ENCODE data around the gene HS3ST3B1.
A peak's percentile ranks its signal among the peaks of the same experiment; 100 is the strongest.

HS3ST3B1 gene

DNA sequence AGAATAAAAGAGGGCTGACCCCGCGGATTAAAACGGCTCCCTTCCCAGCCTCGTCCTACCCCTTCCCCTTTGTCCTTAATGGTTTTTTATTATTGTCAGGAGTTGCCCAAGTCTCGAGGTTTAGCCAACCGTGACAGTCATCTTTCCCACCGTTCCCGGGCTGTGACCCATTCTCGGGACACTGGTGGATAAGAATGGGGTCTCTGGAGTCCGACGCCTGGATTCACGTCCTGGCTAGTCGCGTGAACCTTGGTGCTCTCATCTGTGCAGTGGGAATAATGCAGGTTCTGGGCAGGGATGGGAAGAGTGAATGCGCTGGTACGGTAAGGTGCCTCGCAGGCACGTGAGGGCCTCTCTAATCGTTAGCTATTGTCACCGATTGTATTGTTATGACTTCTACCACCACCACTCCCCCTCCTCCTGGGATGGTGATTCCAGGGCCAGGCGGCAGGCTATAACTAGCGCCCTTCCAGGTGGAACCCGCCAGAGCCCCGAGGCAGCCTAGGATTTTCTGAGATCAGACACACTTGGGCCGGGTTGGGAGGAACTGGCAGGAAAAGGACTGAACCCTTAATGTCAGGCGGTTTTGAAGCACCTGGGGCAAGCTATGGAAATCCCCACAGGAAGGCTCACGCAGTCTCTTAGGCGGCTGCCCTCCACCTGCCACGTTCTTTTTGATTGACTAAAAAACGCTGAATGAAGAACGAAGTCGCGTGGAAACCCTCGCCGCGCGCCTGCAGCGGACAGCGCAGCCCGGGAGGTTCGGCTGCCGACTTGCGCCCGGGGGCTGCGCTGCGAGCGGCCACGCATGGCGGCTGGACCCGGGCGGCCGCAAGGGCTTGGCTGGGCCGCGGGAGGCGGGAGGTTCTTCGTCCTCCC lies 2.7 kb downstream of the HS3ST3B1 start:
- DNase-seq (ENCODE audit: low read depth in 2 of 2): no peak

DNA sequence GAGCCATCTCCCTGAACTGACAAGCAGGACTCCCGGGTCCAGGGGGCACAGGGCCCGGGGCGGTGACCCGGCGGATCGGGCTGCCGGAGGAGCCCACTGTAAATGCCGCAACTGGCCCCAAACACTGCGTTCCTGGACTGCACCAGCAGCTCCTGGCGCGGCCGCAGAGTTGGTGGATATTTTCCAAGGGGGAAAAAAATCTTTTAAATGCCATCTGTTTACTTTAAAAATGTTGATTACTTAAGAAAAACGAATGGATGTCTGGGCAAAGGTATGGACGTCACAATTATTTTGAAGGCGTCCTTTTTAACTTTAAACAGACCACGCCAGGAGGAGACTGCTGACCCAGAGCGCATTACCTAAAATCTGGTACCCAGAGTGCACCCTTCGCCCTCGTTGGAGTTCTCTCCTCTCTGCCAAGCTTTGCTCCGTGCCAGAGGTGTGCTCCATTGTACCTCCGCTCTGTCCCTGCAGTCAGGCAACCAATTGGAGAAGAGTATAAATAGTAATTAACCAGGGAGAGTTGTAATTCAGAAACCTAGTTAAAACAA lies 3.4 kb downstream of the HS3ST3B1 start:
- no peak for DNase-seq (ENCODE audit: low read depth in 2 of 2)

DNA sequence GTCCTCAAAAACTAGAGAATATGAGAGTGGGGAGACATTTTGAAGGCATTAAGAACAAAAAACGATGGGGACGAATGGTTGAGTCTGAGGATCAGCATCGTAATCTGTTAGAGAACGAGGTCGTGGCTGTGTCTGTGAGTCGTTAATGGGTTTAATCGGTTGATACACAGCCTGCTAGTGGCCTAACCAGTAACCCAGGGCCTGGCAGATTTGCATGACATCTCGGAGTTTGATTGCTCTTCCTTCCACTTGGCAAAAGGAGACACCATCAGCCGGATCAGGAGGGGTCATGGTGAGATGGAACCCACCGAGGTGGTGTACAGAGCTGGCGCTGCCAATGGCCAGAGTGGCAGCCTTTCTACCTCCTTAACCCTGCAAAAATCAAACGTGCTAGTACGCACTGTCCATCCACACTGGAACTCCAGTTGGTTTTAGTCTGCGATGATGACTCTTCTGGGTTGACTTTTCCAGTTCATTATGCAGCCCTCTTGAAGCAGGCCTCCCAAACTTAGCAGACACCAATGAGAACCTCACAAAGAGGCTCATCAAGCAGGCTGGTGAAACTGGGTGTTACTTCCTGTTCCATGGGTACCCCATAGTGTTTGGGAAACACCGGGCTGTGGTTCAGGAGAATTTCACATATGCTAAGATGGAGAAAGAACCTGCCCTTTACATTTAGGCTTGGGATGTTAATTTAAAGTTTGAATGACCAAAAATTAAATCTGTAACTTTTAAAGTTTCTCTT lies 4.1 kb downstream of the HS3ST3B1 start:
- no peak for DNase-seq (ENCODE audit: low read depth in 2 of 2)

DNA sequence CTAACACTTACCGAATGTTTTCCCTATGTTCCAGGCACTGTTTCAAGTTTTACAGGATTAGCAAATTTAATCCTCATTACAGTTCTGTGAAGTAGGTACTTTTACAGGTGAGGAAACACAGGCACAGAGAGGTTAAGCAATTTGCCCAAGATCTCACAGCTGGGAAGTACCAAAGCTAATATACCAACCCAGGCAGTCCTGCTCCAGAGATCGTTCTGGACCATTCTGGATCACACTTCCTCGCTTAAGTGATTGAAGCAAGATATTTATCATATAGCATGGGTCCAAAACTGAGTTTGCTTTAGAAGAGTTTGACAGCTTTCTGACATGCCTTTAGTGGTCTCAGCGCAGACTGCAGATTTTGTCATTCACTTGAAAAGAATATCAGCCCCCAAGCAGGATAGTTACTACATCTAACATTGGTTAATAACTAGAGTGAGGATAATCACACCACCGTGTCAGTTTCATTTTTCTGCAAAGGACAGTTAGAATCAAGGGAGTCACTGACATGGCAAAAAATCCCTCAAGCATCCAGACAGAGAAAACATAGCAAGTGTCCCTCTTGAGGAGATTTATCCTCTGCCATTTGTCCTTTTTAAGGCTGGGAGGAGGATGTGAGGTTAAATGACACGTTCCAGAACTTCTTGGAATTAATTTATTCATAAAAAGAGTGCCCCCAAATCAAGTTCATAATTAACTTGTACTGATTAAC lies 5.1 kb downstream of the HS3ST3B1 start:
- DNase-seq (ENCODE audit: low read depth in 2 of 2): no peak

DNA sequence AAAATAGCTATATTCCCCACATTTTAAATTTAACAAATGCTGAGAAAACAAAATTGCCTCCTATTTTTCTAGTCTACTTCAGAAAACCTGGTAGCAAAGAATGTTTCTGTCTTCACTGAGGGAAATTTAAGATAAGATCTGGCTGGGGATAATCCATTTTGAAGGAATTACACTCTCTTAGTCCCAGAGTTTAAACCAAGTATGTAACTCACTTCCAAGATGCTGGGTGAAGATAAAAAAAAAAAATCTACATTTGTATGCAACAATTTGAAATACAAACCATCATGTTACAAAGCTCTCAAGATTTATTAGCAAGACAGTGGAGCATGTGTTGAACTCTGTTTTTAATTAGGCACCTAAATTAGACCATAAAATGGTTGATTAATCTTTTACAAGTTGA lies 5.7 kb downstream of the HS3ST3B1 start:
- no peak for DNase-seq (ENCODE audit: low read depth in 2 of 2)

GRCh38 chr17:14307560-14308024 lies 6.7 kb downstream of the HS3ST3B1 start:
- no peak for DNase-seq (ENCODE audit: low read depth in 2 of 2)

DNA sequence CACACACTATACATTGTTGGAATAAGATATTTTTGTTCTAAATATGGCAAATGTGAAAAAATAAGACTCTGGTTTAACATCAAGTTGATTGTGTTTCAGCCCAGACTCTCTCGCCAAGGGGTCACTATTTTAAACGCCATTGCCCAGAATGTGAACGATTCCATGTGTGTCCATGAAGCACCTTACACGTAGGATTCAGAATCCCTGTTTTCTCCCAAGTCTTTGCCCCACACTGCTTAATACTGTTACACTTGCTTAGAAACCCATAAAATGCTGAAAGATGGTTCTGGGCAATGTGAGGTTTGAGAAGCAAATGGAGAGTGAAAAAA lies 7.7 kb downstream of the HS3ST3B1 start:
- no peak for DNase-seq (ENCODE audit: low read depth in 2 of 2)

- peak; percentile 83 to 85 for DNase-seq (ENCODE audit: low read depth in 2 of 2)
Measured at GRCh38 chr17:14308965-14309879, 8.3 kb downstream of the HS3ST3B1 start.

DNA sequence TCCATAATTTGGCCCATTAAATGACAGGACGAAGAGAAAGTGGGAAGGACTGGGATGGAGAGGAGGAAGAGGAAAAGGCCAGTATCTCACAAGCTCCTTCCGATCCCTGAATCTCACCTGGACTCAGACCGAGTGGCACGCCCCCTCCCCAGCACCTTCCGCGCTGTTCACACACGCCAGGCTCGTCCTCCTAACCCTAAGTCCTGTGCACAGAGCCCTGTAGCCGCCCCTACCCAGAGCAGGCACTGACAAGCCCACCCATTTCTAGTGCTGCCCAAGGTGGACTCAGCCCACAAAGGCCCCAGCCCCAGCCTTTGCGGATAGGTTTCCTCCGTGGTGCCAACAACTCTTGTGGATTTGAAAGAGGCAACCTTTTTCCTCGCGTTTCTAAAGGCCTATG lies 9.2 kb downstream of the HS3ST3B1 start:
- DNase-seq (ENCODE audit: low read depth in 2 of 2): no peak

DNA sequence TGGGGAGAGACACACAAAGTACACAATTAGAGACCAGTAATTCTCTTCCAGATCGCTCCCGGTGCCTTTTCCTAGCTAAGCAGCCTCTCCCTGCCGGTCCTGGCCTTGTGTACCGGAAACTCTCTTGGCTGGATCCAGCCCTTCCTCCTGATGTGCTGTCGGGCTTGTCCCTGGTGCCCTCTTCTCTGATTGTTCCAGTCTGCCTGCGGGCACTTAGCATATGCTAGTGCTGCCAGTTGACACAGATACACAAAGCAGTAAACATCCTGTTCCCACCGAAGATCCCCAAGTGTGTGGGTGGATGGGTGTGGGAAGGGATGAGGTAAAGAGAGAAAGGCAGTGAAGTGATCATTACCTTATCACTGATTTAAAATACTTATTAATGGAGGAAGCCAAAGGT lies 9.7 kb downstream of the HS3ST3B1 start:
- no peak for DNase-seq (ENCODE audit: low read depth in 2 of 2)

DNA sequence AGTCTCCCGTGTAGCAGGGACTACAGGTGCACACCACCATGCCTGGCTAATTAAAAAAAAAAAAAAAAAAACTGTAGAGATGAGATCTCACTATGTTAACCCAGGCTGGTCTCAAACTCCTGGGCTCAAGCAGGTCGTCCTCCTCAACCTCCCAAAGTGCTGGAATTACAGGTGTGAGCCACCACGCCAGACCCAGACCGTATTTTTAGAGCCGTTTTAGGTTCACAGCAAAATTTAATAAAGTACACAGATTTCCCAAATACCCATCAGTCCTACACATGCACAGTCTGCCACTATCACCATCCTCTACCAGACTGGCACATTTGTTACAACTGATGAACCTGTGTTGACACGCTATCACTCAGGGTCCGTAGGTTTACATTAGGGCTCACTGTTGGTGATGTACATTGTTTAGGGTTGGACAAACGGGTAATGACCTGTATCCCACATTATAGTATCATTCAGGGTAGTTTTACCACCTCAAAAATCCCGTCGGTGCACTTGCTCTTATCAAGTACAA lies 10.4 kb downstream of the HS3ST3B1 start:
- DNase-seq (ENCODE audit: low read depth in 2 of 2): no peak

DNA sequence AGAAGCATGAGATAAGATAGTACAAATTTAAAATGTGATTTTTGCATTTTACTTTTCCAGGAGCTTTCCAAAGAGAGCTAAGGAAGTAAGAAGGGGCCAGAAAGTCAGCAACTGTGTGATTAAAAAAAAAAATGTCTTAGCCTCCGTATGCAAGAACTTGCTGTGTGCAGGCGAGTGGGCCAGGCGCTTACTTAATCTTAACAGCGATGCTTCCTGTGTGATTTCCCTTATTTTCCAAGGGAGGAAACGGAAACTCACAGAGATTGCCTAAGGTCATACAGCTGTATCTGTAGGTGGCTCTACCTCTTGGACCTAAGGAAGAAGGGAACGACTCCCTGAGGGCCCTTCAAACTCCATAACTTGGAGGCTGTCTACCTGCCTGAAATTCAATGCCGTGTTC lies 11.1 kb downstream of the HS3ST3B1 start:
- no peak for DNase-seq (ENCODE audit: low read depth in 2 of 2)

DNA sequence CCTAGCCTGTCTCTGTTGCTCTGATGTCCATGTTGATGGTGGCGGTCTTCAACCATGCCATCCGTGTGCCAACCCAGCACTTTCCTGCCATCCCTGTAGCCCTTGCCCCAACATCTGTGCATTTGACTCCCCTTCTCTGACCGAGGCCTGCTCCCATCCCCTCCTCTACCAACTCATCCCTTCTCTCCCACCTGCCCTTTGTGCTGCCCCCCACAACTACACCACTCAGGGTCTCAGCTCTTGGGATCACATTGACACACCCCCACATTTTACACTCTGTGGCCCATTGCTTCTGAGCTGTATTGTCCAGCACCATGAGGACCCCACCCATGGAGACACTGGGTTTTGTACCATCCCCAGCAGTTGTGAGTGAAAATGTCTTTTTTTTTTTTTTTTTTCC lies 11.6 kb downstream of the HS3ST3B1 start:
- no peak for DNase-seq (ENCODE audit: low read depth in 2 of 2)

GRCh38 chr17:14316126-14316832 lies 15.4 kb downstream of the HS3ST3B1 start:
- DNase-seq (ENCODE audit: low read depth in 2 of 2): no peak

DNA sequence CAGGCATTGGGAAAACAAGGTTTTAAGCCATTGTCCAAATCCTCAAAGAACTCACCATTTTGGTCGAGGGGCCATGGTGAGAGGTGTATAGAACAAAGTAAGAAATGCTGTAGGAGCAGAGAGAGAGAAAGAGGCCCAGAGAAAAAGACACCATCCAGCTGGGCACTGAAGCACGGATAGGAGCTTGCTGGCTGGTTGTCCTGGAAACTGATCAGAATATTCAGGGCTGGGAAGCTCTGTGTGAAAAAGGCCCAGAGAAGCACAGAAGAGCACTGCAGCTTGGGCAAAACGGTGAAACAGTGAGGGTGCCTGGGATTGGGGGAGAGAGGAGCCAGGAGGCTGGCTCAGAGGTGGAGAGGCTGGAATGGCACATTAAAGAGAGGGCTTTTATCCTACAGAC lies 16.5 kb downstream of the HS3ST3B1 start:
- no peak for DNase-seq (ENCODE audit: low read depth in 2 of 2)

DNA sequence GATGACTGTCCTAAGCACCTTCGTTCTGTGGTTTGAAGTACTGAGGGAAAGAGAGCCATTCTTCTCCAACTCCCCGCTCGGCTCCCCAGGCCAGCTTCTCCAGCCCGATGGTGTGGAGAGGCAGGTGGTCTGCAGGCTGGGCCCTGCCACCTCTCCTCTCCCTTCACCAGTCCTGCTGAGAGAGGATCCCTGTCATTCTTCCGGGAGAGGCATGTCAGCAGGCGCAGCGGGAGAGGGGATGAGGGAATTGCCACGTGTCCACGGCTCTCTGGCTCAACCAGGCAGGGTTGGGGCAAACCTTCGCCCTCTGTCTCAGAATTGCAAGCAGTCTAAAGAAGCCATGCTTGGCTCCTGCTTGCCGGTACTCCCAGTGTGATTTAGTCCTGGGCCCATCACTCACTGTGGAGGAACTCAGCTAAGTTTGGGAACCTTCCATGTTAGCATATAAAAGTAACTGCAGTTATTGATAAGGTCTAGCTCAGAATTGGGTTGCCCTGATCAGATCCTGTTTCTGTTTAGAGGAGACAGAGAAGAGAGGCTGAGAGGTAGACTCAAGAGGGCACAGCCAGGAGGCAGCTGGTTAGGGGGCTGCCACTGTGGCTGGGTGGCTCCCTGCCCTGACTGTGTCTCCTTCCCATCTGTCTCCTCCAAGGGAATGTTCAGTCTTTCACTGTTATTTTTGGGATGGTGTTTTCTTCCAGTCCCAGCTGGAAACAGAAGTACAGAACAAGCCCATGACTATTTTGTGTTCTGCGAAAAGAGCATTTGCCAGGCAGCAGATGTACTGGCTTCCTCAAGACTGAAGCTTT lies 17.4 kb downstream of the HS3ST3B1 start:
- no peak for DNase-seq (ENCODE audit: low read depth in 2 of 2)

DNA sequence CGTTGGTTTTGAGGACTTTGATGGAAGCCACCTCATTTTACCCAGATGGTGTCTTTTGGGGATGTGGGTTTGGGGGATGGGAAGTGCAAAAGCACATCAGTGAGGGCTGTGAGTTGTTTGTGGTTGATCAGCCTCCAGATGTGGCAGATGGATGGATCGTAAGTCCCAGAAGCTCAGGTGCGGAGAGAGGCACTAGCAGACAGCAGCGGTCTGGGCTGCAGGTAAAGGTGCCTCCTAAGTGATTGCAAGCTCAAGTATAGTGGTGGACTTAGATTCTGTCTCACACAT lies 18.0 kb downstream of the HS3ST3B1 start:
- DNase-seq (ENCODE audit: low read depth in 2 of 2): no peak

GRCh38 chr17:14320098-14320497 lies 19.2 kb downstream of the HS3ST3B1 start:
- no peak for DNase-seq (ENCODE audit: low read depth in 2 of 2)

- DNase-seq (ENCODE audit: low read depth in 2 of 2): no peak
Measured at GRCh38 chr17:14320734-14321475, 20.0 kb downstream of the HS3ST3B1 start.

Measured in stimulated activated CD8-positive, alpha-beta memory T cell treated with anti-CD3 and anti-CD28 coated beads, Interleukin-2, amount 100 ng/mL, for 1 hour (primary cell).